ENCODE results near the gene ARRDC3.
"Not testable (repeated sequence)": the region's sequence is repeated elsewhere in the genome, so short reads cannot be mapped to it uniquely, and the experiment has no call there.

The ARRDC3 gene

GRCh38 chr5:91343916-91344315 lies 39.2 kb downstream of the ARRDC3 start:
- peaks cover 3% of the 10 kb centered on the region for H3K4me1 ChIP-seq (ENCODE audit: control insufficient read depth, insufficient read depth, low read length)
- no peak overlapping the region for H3K27ac ChIP-seq (ENCODE audit: low read depth, low read length)
- H3K27me3 ChIP-seq (ENCODE audit: control insufficient read depth, insufficient read depth, low read length), result no peaks in the 10 kb centered on the region
- H3K36me3 ChIP-seq (ENCODE audit: control insufficient read depth, insufficient read depth, low read length), result no peaks in the 10 kb centered on the region
- H3K4me3 ChIP-seq (ENCODE audit: low read length), result no peak overlapping the region
- no peak overlapping the region for H3K9ac ChIP-seq (ENCODE audit: low read length)

GRCh38 chr5:91342931-91343330 lies 40.2 kb downstream of the ARRDC3 start:
- H3K27ac ChIP-seq (ENCODE audit: low read depth, low read length); H3K9ac ChIP-seq (ENCODE audit: low read length); H3K4me1 ChIP-seq (ENCODE audit: control insufficient read depth, insufficient read depth, low read length); H3K4me3 ChIP-seq (ENCODE audit: low read length); H3K27me3 ChIP-seq (ENCODE audit: control insufficient read depth, insufficient read depth, low read length); H3K36me3 ChIP-seq (ENCODE audit: control insufficient read depth, insufficient read depth, low read length): not testable (repeated sequence)

GRCh38 chr5:91341154-91341553 lies 42.0 kb downstream of the ARRDC3 start:
- Histone ChIP-seq H3K36me3 (ENCODE audit: control insufficient read depth, insufficient read depth, low read length) (no peaks in the 10 kb centered on the region), H3K27ac (ENCODE audit: low read depth, low read length) (no peak overlapping the region), H3K27me3 (ENCODE audit: control insufficient read depth, insufficient read depth, low read length) (no peaks in the 10 kb centered on the region), H3K4me3 (ENCODE audit: low read length) (no peak overlapping the region), H3K9ac (ENCODE audit: low read length) (no peak overlapping the region), H3K4me1 (ENCODE audit: control insufficient read depth, insufficient read depth, low read length) (peaks cover 3% of the 10 kb centered on the region)

- H3K27me3 ChIP-seq (ENCODE audit: control insufficient read depth, insufficient read depth, low read length), result no peaks in the 10 kb centered on the region
- H3K27ac ChIP-seq (ENCODE audit: low read depth, low read length), result no peak overlapping the region
- H3K9ac ChIP-seq (ENCODE audit: low read length), result no peak overlapping the region
- no peaks in the 10 kb centered on the region for H3K36me3 ChIP-seq (ENCODE audit: control insufficient read depth, insufficient read depth, low read length)
- peaks cover 3% of the 10 kb centered on the region for H3K4me1 ChIP-seq (ENCODE audit: control insufficient read depth, insufficient read depth, low read length)
- H3K4me3 ChIP-seq (ENCODE audit: low read length), result no peak overlapping the region
Observed at GRCh38 chr5:91340532-91340931, 42.6 kb downstream of the ARRDC3 start.

- H3K4me1 ChIP-seq (ENCODE audit: control insufficient read depth, insufficient read depth, low read length), result peaks cover 3% of the 10 kb centered on the region
- H3K9ac ChIP-seq (ENCODE audit: low read length), result no peak overlapping the region
- no peaks in the 10 kb centered on the region for H3K27me3 ChIP-seq (ENCODE audit: control insufficient read depth, insufficient read depth, low read length)
- H3K36me3 ChIP-seq (ENCODE audit: control insufficient read depth, insufficient read depth, low read length), result no peaks in the 10 kb centered on the region
- no peak overlapping the region for H3K27ac ChIP-seq (ENCODE audit: low read depth, low read length)
- no peak overlapping the region for H3K4me3 ChIP-seq (ENCODE audit: low read length)
Observed at GRCh38 chr5:91339063-91339705, 43.9 kb downstream of the ARRDC3 start.

- Histone ChIP-seq H3K36me3 (ENCODE audit: control insufficient read depth, insufficient read depth, low read length) (no peaks in the 10 kb centered on the region), H3K27ac (ENCODE audit: low read depth, low read length) (no peak overlapping the region), H3K4me3 (ENCODE audit: low read length) (no peak overlapping the region), H3K4me1 (ENCODE audit: control insufficient read depth, insufficient read depth, low read length) (peaks cover 5% of the 10 kb centered on the region), H3K9ac (ENCODE audit: low read length) (no peak overlapping the region), H3K27me3 (ENCODE audit: control insufficient read depth, insufficient read depth, low read length) (no peaks in the 10 kb centered on the region)
Observed at GRCh38 chr5:91332267-91333045, 50.7 kb downstream of the ARRDC3 start.

GRCh38 chr5:91331705-91332104 lies 51.4 kb downstream of the ARRDC3 start:
- no peak overlapping the region for H3K27ac ChIP-seq (ENCODE audit: low read depth, low read length)

GRCh38 chr5:91329283-91329682 lies 53.8 kb downstream of the ARRDC3 start:
- Histone ChIP-seq H3K27ac (ENCODE audit: low read depth, low read length) (no peak overlapping the region), H3K9ac (ENCODE audit: low read length) (no peak overlapping the region), H3K4me3 (ENCODE audit: low read length) (no peak overlapping the region), H3K36me3 (ENCODE audit: control insufficient read depth, insufficient read depth, low read length) (no peaks in the 10 kb centered on the region), H3K27me3 (ENCODE audit: control insufficient read depth, insufficient read depth, low read length) (no peaks in the 10 kb centered on the region), H3K4me1 (ENCODE audit: control insufficient read depth, insufficient read depth, low read length) (peaks cover 5% of the 10 kb centered on the region)

More at GRCh38 chr5:91331705-91332104, 51.4 kb downstream of the ARRDC3 start:
- Histone ChIP-seq H3K4me3 (ENCODE audit: low read length) (no peak overlapping the region), H3K4me1 (ENCODE audit: control insufficient read depth, insufficient read depth, low read length) (peaks cover 5% of the 10 kb centered on the region), H3K27me3 (ENCODE audit: control insufficient read depth, insufficient read depth, low read length) (no peaks in the 10 kb centered on the region), H3K9ac (ENCODE audit: low read length) (no peak overlapping the region), H3K36me3 (ENCODE audit: control insufficient read depth, insufficient read depth, low read length) (no peaks in the 10 kb centered on the region)

- Histone ChIP-seq H3K36me3 (ENCODE audit: control insufficient read depth, insufficient read depth, low read length) (no peaks in the 10 kb centered on the region), H3K4me1 (ENCODE audit: control insufficient read depth, insufficient read depth, low read length) (peaks cover 5% of the 10 kb centered on the region), H3K9ac (ENCODE audit: low read length) (no peak overlapping the region), H3K4me3 (ENCODE audit: low read length) (no peak overlapping the region), H3K27ac (ENCODE audit: low read depth, low read length) (no peak overlapping the region), H3K27me3 (ENCODE audit: control insufficient read depth, insufficient read depth, low read length) (no peaks in the 10 kb centered on the region)
Observed at GRCh38 chr5:91328743-91329142, 54.4 kb downstream of the ARRDC3 start.

GRCh38 chr5:91322981-91323380 lies 60.1 kb downstream of the ARRDC3 start:
- not testable (repeated sequence) for H3K36me3 ChIP-seq (ENCODE audit: control insufficient read depth, insufficient read depth, low read length); H3K4me3 ChIP-seq (ENCODE audit: low read length); H3K27me3 ChIP-seq (ENCODE audit: control insufficient read depth, insufficient read depth, low read length); H3K4me1 ChIP-seq (ENCODE audit: control insufficient read depth, insufficient read depth, low read length); H3K27ac ChIP-seq (ENCODE audit: low read depth, low read length); H3K9ac ChIP-seq (ENCODE audit: low read length)

GRCh38 chr5:91319667-91320066 lies 63.5 kb downstream of the ARRDC3 start:
- Histone ChIP-seq H3K27ac (ENCODE audit: low read depth, low read length) (no peak overlapping the region), H3K36me3 (ENCODE audit: control insufficient read depth, insufficient read depth, low read length) (no peaks in the 10 kb centered on the region), H3K9ac (ENCODE audit: low read length) (no peak overlapping the region), H3K27me3 (ENCODE audit: control insufficient read depth, insufficient read depth, low read length) (no peaks in the 10 kb centered on the region), H3K4me1 (ENCODE audit: control insufficient read depth, insufficient read depth, low read length) (no peaks in the 10 kb centered on the region), H3K4me3 (ENCODE audit: low read length) (no peak overlapping the region)

GRCh38 chr5:91318724-91319123 lies 64.4 kb downstream of the ARRDC3 start:
- no peak overlapping the region for H3K4me3 ChIP-seq (ENCODE audit: low read length)
- H3K4me1 ChIP-seq (ENCODE audit: control insufficient read depth, insufficient read depth, low read length), result peaks cover 4% of the 10 kb centered on the region
- H3K9ac ChIP-seq (ENCODE audit: low read length), result no peak overlapping the region
- no peaks in the 10 kb centered on the region for H3K27me3 ChIP-seq (ENCODE audit: control insufficient read depth, insufficient read depth, low read length)
- no peaks in the 10 kb centered on the region for H3K36me3 ChIP-seq (ENCODE audit: control insufficient read depth, insufficient read depth, low read length)
- no peak overlapping the region for H3K27ac ChIP-seq (ENCODE audit: low read depth, low read length)

Data from rectal smooth muscle tissue (tissue), 1 donor.